Measurements from ENCODE around the gene POU2F3.

DNA sequence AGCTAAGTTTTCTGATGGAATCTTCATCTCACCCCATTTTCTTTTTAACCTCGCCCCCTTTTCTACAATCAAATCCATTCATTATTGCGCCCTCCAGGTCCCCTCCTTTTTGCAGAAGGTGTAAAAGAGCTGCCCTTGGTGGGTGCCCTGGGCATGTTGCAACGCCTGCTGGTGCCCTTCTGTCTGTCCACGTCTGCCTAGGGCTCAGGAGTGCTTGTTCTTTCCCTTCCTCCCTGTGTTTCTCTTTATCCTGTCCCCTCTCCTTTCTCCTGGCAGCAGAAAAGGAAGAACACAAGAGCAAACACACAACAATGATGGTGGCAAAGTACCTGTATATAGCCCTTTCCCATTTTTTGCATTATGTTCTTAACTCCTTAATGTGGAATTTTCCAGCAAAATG is 79.0 kb downstream of the POU2F3 start:
- TF ChIP-seq FOXP1 (IDR thresholded peaks at IDR 0.05): no peak
- no peak for TF ChIP-seq FOXP1 (CRISPR knock-in tag; IDR thresholded peaks at IDR 0.05)
- no peak for TF ChIP-seq FLYWCH1 (CRISPR knock-in tag; IDR thresholded peaks at IDR 0.05)
- no peak for TF ChIP-seq RFX3 (CRISPR knock-in tag; IDR thresholded peaks at IDR 0.05)
- no peak for TF ChIP-seq POLR2AphosphoS5 (IDR thresholded peaks at IDR 0.05; ENCODE audit: low read depth, low read length)
- TF ChIP-seq NFE2L1 (CRISPR knock-in tag; IDR thresholded peaks at IDR 0.05; ENCODE audit: borderline replicate concordance): no peak
- no peak for TF ChIP-seq ZNF883 (CRISPR knock-in tag; IDR thresholded peaks at IDR 0.05; ENCODE audit: not compliant biosample characterization)
- TF ChIP-seq, protein P1, sequence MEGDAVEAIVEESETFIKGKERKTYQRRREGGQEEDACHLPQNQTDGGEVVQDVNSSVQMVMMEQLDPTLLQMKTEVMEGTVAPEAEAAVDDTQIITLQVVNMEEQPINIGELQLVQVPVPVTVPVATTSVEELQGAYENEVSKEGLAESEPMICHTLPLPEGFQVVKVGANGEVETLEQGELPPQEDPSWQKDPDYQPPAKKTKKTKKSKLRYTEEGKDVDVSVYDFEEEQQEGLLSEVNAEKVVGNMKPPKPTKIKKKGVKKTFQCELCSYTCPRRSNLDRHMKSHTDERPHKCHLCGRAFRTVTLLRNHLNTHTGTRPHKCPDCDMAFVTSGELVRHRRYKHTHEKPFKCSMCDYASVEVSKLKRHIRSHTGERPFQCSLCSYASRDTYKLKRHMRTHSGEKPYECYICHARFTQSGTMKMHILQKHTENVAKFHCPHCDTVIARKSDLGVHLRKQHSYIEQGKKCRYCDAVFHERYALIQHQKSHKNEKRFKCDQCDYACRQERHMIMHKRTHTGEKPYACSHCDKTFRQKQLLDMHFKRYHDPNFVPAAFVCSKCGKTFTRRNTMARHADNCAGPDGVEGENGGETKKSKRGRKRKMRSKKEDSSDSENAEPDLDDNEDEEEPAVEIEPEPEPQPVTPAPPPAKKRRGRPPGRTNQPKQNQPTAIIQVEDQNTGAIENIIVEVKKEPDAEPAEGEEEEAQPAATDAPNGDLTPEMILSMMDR (CRISPR knock-in tag; IDR thresholded peaks at IDR 0.05): no peak
- TF ChIP-seq TCF7L2 (IDR thresholded peaks at IDR 0.05; ENCODE audit: low read depth, low read length): no peak
- no peak for TF ChIP-seq MATR3 (CRISPR knock-in tag; IDR thresholded peaks at IDR 0.05)
- no peak for TF ChIP-seq YY1 (IDR thresholded peaks at IDR 0.05; ENCODE audit: insufficient read depth, insufficient replicate concordance, low read depth, low read length)
- no peak for TF ChIP-seq SRSF9 (IDR thresholded peaks at IDR 0.05; ENCODE audit: borderline replicate concordance, insufficient read depth, low read depth, low read length, poor library complexity, severe bottlenecking)
- no peak for TF ChIP-seq FOXK2 (IDR thresholded peaks at IDR 0.05)
- TF ChIP-seq, protein P2, sequence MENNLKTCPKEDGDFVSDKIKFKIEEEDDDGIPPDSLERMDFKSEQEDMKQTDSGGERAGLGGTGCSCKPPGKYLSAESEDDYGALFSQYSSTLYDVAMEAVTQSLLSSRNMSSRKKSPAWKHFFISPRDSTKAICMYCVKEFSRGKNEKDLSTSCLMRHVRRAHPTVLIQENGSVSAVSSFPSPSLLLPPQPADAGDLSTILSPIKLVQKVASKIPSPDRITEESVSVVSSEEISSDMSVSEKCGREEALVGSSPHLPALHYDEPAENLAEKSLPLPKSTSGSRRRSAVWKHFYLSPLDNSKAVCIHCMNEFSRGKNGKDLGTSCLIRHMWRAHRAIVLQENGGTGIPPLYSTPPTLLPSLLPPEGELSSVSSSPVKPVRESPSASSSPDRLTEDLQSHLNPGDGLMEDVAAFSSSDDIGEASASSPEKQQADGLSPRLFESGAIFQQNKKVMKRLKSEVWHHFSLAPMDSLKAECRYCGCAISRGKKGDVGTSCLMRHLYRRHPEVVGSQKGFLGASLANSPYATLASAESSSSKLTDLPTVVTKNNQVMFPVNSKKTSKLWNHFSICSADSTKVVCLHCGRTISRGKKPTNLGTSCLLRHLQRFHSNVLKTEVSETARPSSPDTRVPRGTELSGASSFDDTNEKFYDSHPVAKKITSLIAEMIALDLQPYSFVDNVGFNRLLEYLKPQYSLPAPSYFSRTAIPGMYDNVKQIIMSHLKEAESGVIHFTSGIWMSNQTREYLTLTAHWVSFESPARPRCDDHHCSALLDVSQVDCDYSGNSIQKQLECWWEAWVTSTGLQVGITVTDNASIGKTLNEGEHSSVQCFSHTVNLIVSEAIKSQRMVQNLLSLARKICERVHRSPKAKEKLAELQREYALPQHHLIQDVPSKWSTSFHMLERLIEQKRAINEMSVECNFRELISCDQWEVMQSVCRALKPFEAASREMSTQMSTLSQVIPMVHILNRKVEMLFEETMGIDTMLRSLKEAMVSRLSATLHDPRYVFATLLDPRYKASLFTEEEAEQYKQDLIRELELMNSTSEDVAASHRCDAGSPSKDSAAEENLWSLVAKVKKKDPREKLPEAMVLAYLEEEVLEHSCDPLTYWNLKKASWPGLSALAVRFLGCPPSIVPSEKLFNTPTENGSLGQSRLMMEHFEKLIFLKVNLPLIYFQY (CRISPR knock-in tag; IDR thresholded peaks at IDR 0.05; ENCODE audit: borderline replicate concordance): no peak
